Caco-2 (cell line): ENCODE measurements around the gene ZNF785. TPM values are rescaled to one million over a fixed set of nuclear protein-coding genes. Genes with fewer than 3 reads are reported as not detected.

ENCODE experiments used
- BruUV-seq: library from RNA; stranded (reverse); fragments of 400-500 nt; replicated peaks from 2 replicates; lab custom pipeline; 2021; lab: Mats Ljungman, UMichigan
- CTCF ChIA-PET: fragments of 300-600 bp; sonication (Branson Sonifier 250); formaldehyde crosslinking; loops from one replicate; lab custom pipeline; 2022; ENCODE audit warnings: antibody characterized with exemption; lab: Charles Lee
- POLR2A ChIA-PET: fragments of 300-600 bp; sonication (Branson Sonifier 250); formaldehyde crosslinking; loops from one replicate; lab custom pipeline; 2022; ENCODE audit warnings: antibody characterized with exemption; lab: Charles Lee
- DNase-seq, 2 experiments: peaks; one replicate each; pipeline versions ENCODE4 v3.0.0 to v3.0.0-alpha.2; 2020 to 2022
- H3K27me3 ChIP-seq: replicated peaks from 2 replicates; pipeline ENCODE4 v1.6.0; 2011; ENCODE audit warnings: low read length; ENCODE audit not compliant: control insufficient read depth, insufficient read depth
- H3K36me3 ChIP-seq: 2 replicates; pipeline ENCODE4 v1.5.1; 2011; ENCODE audit warnings: low read length; ENCODE audit not compliant: control insufficient read depth, insufficient read depth
- H3K4me1 ChIP-seq: fragments of 250-450 bp; sonication (Bioruptor Pico); 2 replicates; pipeline ENCODE4 v1.5.1; 2020; ENCODE audit warnings: mild to moderate bottlenecking
- H3K4me3 ChIP-seq: 2 replicates; pipeline ENCODE4 v1.5.1; 2011; ENCODE audit warnings: low read depth, mild to moderate bottlenecking, control low read depth, low read length
- H3K9me3 ChIP-seq: fragments of 250-450 bp; sonication (Bioruptor Pico); 2 replicates; pipeline ENCODE4 v1.5.1; 2020; ENCODE audit warnings: mild to moderate bottlenecking, moderate library complexity
- H3K27ac Mint-ChIP-seq: one replicate; pipeline ENCODE4 v1.8.0; 2022; ENCODE audit warnings: mixed read lengths; ENCODE audit not compliant: unreplicated experiment
- H3K27me3 Mint-ChIP-seq: one replicate; pipeline ENCODE4 v1.8.0; 2022; ENCODE audit warnings: mixed read lengths; ENCODE audit not compliant: insufficient read depth, unreplicated experiment
- H3K36me3 Mint-ChIP-seq: one replicate; pipeline ENCODE4 v1.8.0; 2022; ENCODE audit warnings: mild to moderate bottlenecking, mixed read lengths; ENCODE audit not compliant: insufficient read depth, unreplicated experiment
- H3K4me1 Mint-ChIP-seq: one replicate; pipeline ENCODE4 v1.8.0; 2022; ENCODE audit warnings: low read depth, mixed read lengths; ENCODE audit not compliant: unreplicated experiment
- H3K4me3 Mint-ChIP-seq: one replicate; pipeline ENCODE4 v1.8.0; 2022; ENCODE audit warnings: mild to moderate bottlenecking, moderate library complexity, mixed read lengths; ENCODE audit not compliant: unreplicated experiment
- H3K9me3 Mint-ChIP-seq: one replicate; pipeline ENCODE4 v1.8.0; 2022; ENCODE audit warnings: mixed read lengths; ENCODE audit not compliant: unreplicated experiment
- CTCF ChIP-seq, 2 experiments: fragments of 200-600 bp in 1 of 2; IDR thresholded peaks; 1 replicate in 1 of 2; 2 replicates in 1 of 2; pipeline versions ENCODE4 v1.5.1 to v1.8.0; 2011 to 2022; ENCODE audit warnings: antibody characterized with exemption in 1 of 2, control low read depth in 1 of 2, inconsistent platforms in 1 of 2, low read depth in 1 of 2, low read length in 1 of 2, mild to moderate bottlenecking in 1 of 2, moderate library complexity in 1 of 2; ENCODE audit not compliant: insufficient read depth in 1 of 2, severe bottlenecking in 1 of 2, unreplicated experiment in 1 of 2
- intact Hi-C: fragments of 100-400 bp; cut with micrococcal nuclease; formaldehyde crosslinking; loops from one replicate; pipeline ENCODE4 v1.10.0; 2022; ENCODE audit not compliant: unreplicated experiment
- total RNA-seq: library from RNA; stranded (reverse); gene quantifications from 2 replicates; pipeline ENCODE4 v1.2.3, GENCODE V29; 2022

Gene ZNF785
- total RNA-seq, 1 experiment from 2014 or later, result 13.5 TPM

GRCh38 chr16:30622455-30623032, 37.0 kb upstream of the ZNF785 start:
- H3K27me3 Mint-ChIP-seq, result no peaks in the 10 kb centered on the region
- CTCF ChIA-PET, result no interaction called here
- H3K4me1 ChIP-seq, result no peaks in the 10 kb centered on the region

GRCh38 chr16:30621765-30622164, 36.3 kb upstream of the ZNF785 start:
- no peak overlapping the region for H3K4me3 ChIP-seq
- no TSS peak for BruUV-seq
- intact Hi-C loops, result no loop called here
- no peaks in the 10 kb centered on the region for H3K27me3 ChIP-seq
- H3K27ac Mint-ChIP-seq, result no peak overlapping the region
- H3K4me1 ChIP-seq, result no peaks in the 10 kb centered on the region
- peaks cover 13% of the 10 kb centered on the region for H3K9me3 Mint-ChIP-seq
- H3K9me3 ChIP-seq, result no peaks in the 10 kb centered on the region
- no peaks in the 10 kb centered on the region for H3K4me1 Mint-ChIP-seq
- no peaks in the 10 kb centered on the region for H3K36me3 ChIP-seq
- ChIA-PET POLR2A (no interaction called here), CTCF (no interaction called here)
- no peak for DNase-seq
- TF ChIP-seq CTCF (IDR thresholded peaks at IDR 0.05; ENCODE audit: insufficient read depth in 1 of 2, low read depth in 1 of 2, low read length in 1 of 2, severe bottlenecking in 1 of 2, unreplicated experiment in 1 of 2), result no peak
- H3K27me3 Mint-ChIP-seq, result no peaks in the 10 kb centered on the region
- H3K4me3 Mint-ChIP-seq, result no peak overlapping the region
- H3K36me3 Mint-ChIP-seq, result no peaks in the 10 kb centered on the region

More at GRCh38 chr16:30622455-30623032, 37.0 kb upstream of the ZNF785 start:
- POLR2A ChIA-PET, result no interaction called here
- no TSS peak for BruUV-seq
- Histone ChIP-seq H3K9me3 (no peaks in the 10 kb centered on the region), H3K27me3 (no peaks in the 10 kb centered on the region), H3K4me3 (no peak overlapping the region), H3K36me3 (no peaks in the 10 kb centered on the region)
- TF ChIP-seq CTCF (IDR thresholded peaks at IDR 0.05; ENCODE audit: insufficient read depth in 1 of 2, low read depth in 1 of 2, low read length in 1 of 2, severe bottlenecking in 1 of 2, unreplicated experiment in 1 of 2), result no peak
- Mint-ChIP-seq H3K9me3 (peaks cover 13% of the 10 kb centered on the region), H3K4me3 (no peak overlapping the region), H3K36me3 (no peaks in the 10 kb centered on the region), H3K4me1 (no peaks in the 10 kb centered on the region), H3K27ac (no peak overlapping the region)
- no peak for DNase-seq
- intact Hi-C loops, result no loop called here

- H3K27ac Mint-ChIP-seq, result no peak overlapping the region
- no peak for DNase-seq
- TF ChIP-seq CTCF (IDR thresholded peaks at IDR 0.05; ENCODE audit: insufficient read depth in 1 of 2, low read depth in 1 of 2, low read length in 1 of 2, severe bottlenecking in 1 of 2, unreplicated experiment in 1 of 2), result no peak
- no TSS peak for BruUV-seq
- Histone ChIP-seq H3K27me3 (no peaks in the 10 kb centered on the region), H3K9me3 (no peaks in the 10 kb centered on the region; the same call in 1 of the 2 replicates), H3K36me3 (no peaks in the 10 kb centered on the region), H3K4me3 (no peak overlapping the region), H3K4me1 (no peaks in the 10 kb centered on the region)
- H3K36me3 Mint-ChIP-seq, result no peaks in the 10 kb centered on the region
- H3K4me1 Mint-ChIP-seq, result no peaks in the 10 kb centered on the region
- intact Hi-C loops, result no loop called here
- ChIA-PET POLR2A (no interaction called here), CTCF (interaction anchor here (0.6 to 1.3 kb wide), 2 partner anchors 10 to 190 kb away, joined by 3 to 4 read pairs; partner anchors contain the start of genes DCTPP1 and ZNF689)
- H3K9me3 Mint-ChIP-seq, result peaks cover 24% of the 10 kb centered on the region
- H3K27me3 Mint-ChIP-seq, result no peaks in the 10 kb centered on the region
- no peak overlapping the region for H3K4me3 Mint-ChIP-seq
Observed at GRCh38 chr16:30620169-30620568, 34.7 kb upstream of the ZNF785 start.
